HepG2 (cell line): ENCODE measurements around the gene FOXL3.

Source experiments
- MYC ChIP-seq: sonication (generic); formaldehyde crosslinking; IDR thresholded peaks from 2 replicates; pipeline ENCODE4 v1.9.0; 2021; ENCODE audit warnings: missing genetic modification reagents, borderline replicate concordance
- TCF7 ChIP-seq: sonication (generic); IDR thresholded peaks from 2 replicates; pipeline ENCODE4 v1.6.1; 2016; ENCODE audit warnings: antibody characterized with exemption, low read depth
- ZFP90 ChIP-seq: sonication (generic); formaldehyde crosslinking; IDR thresholded peaks from 2 replicates; pipeline ENCODE4 v1.8.0; 2022; ENCODE audit warnings: missing genetic modification reagents, mild to moderate bottlenecking, inconsistent platforms, borderline replicate concordance
- ZNF530 ChIP-seq: sonication (generic); formaldehyde crosslinking; IDR thresholded peaks from 2 replicates; pipeline ENCODE4 v1.5.0; 2020; ENCODE audit warnings: low read depth, mild to moderate bottlenecking, missing genetic modification reagents
- TF ChIP-seq, protein P1 (sequence below): sonication (generic); formaldehyde crosslinking; IDR thresholded peaks from 2 replicates; pipeline ENCODE4 v1.8.1; 2023; ENCODE audit warnings: mild to moderate bottlenecking, missing genetic modification reagents, borderline replicate concordance
- TF ChIP-seq, protein P2 (sequence below): sonication (generic); formaldehyde crosslinking; IDR thresholded peaks from 2 replicates; pipeline ENCODE4 v1.5.0; 2020; ENCODE audit warnings: mild to moderate bottlenecking, missing genetic modification reagents, moderate library complexity

DNA sequence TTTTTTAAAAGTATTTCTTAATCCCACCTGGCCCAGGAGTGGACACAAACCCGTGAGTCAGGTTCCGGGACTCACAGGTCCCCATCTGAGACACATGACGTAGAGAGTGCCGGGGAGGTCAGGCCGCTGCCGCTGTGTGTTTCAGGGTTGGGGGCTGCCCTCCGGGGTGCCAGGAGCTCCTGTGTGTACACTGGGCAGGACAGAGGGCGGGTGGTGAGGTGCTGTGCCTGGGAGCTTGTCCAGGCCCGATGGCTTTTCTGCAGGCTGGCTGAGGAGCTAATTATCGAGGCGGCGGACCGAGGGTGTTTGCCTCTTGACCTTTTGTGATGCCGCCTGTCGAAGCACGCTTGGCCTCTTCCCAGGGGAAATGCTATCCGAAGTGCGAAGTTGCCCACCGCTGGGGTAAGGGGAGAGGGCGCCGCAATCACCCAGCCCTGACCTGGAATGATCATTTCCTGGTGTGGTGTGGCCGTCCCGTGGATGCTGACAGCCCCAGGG lies 42.1 kb downstream of the FOXL3 start:
- TF ChIP-seq ZFP90 (CRISPR knock-in tag), result no peak
- TF ChIP-seq, protein P1, sequence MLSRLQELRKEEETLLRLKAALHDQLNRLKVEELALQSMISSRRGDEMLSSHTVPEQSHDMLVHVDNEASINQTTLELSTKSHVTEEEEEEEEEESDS (CRISPR knock-in tag), result no peak
- TF ChIP-seq, protein P2, sequence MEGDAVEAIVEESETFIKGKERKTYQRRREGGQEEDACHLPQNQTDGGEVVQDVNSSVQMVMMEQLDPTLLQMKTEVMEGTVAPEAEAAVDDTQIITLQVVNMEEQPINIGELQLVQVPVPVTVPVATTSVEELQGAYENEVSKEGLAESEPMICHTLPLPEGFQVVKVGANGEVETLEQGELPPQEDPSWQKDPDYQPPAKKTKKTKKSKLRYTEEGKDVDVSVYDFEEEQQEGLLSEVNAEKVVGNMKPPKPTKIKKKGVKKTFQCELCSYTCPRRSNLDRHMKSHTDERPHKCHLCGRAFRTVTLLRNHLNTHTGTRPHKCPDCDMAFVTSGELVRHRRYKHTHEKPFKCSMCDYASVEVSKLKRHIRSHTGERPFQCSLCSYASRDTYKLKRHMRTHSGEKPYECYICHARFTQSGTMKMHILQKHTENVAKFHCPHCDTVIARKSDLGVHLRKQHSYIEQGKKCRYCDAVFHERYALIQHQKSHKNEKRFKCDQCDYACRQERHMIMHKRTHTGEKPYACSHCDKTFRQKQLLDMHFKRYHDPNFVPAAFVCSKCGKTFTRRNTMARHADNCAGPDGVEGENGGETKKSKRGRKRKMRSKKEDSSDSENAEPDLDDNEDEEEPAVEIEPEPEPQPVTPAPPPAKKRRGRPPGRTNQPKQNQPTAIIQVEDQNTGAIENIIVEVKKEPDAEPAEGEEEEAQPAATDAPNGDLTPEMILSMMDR (CRISPR knock-in tag), result no peak
- TF ChIP-seq TCF7, result no peak
- TF ChIP-seq ZNF530 (CRISPR knock-in tag), result no peak
- no peak for TF ChIP-seq MYC
